ENCODE results near the gene EEA1. TPM values are rescaled to one million over a fixed set of nuclear protein-coding genes. Genes with fewer than 3 reads are reported as not detected.

The EEA1 gene
- polyA plus RNA-seq, 1 donor from 2014 or later = 5.6 TPM

DNA sequence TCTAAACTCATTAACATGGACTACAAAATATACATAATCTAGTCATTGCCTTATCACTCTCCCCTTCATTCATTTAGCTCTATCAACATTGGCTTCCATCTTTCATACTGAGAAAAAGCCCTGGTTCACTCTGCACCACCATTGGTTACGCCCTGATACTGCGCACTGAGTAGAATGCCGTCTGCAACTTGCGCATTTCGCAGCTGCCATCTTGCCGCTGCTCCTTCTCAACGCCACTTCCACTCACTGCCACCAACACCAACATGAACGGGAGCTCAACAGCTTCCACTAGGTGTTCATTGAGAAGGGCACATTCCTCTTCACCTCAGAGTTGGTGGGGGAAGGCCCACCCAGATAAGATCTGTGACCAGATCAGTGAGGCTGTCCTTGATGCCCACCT, 71.3 kb downstream of the EEA1 start (continued):
- TF ChIP-seq, protein P1, sequence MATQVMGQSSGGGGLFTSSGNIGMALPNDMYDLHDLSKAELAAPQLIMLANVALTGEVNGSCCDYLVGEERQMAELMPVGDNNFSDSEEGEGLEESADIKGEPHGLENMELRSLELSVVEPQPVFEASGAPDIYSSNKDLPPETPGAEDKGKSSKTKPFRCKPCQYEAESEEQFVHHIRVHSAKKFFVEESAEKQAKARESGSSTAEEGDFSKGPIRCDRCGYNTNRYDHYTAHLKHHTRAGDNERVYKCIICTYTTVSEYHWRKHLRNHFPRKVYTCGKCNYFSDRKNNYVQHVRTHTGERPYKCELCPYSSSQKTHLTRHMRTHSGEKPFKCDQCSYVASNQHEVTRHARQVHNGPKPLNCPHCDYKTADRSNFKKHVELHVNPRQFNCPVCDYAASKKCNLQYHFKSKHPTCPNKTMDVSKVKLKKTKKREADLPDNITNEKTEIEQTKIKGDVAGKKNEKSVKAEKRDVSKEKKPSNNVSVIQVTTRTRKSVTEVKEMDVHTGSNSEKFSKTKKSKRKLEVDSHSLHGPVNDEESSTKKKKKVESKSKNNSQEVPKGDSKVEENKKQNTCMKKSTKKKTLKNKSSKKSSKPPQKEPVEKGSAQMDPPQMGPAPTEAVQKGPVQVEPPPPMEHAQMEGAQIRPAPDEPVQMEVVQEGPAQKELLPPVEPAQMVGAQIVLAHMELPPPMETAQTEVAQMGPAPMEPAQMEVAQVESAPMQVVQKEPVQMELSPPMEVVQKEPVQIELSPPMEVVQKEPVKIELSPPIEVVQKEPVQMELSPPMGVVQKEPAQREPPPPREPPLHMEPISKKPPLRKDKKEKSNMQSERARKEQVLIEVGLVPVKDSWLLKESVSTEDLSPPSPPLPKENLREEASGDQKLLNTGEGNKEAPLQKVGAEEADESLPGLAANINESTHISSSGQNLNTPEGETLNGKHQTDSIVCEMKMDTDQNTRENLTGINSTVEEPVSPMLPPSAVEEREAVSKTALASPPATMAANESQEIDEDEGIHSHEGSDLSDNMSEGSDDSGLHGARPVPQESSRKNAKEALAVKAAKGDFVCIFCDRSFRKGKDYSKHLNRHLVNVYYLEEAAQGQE (IDR thresholded peaks at IDR 0.05; ENCODE audit: borderline replicate concordance) = no peak
- TF ChIP-seq MXI1 (conservative IDR thresholded peaks at IDR 0.05; ENCODE audit: poor library complexity, severe bottlenecking) = no peak
- no peak for TF ChIP-seq EP300 (conservative IDR thresholded peaks at IDR 0.05; ENCODE audit: poor library complexity, severe bottlenecking)
- TF ChIP-seq TAF1 (IDR thresholded peaks at IDR 0.05; ENCODE audit: low read depth) = no peak

DNA sequence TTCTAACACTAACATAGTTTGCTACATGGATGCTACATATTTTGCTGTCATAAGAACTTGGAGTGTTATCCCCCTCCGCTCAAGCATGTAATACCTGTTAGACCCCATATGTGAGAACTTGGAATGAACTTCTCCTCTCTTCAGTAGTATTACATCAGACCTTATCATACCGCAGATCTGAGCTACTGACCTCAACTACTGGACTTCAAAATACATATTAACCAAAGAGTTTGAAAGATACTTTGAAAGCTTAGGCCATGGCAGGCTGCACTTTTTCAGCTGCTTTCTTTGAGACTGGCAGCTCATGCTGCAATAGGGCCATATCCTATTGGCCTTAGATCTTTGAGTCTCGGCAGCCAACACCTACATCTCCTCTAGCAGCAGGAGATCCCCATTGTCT, 74.8 kb downstream of the EEA1 start:
- TF ChIP-seq, protein P1 (IDR thresholded peaks at IDR 0.05; ENCODE audit: borderline replicate concordance) = no peak
- no peak for TF ChIP-seq SMC3 (conservative IDR thresholded peaks at IDR 0.05; ENCODE audit: poor library complexity)
- Histone ChIP-seq H3K36me3 (ENCODE audit: insufficient read depth, low read length) (peaks cover 4% of the 10 kb centered on the region), H3K27me3 (ENCODE audit: insufficient read depth, low read depth, low read length) (no peaks in the 10 kb centered on the region), H3K9me3 (ENCODE audit: low read length) (no peaks in the 10 kb centered on the region), H4K20me1 (ENCODE audit: insufficient read depth) (no peaks in the 10 kb centered on the region), H3K4me3 (ENCODE audit: low read length) (no peak overlapping the region), H3K79me2 (replicated peaks; ENCODE audit: insufficient read depth, low read length) (no peaks in the 10 kb centered on the region), H3K4me2 (ENCODE audit: low read length) (no peak overlapping the region), H2AFZ (ENCODE audit: low read depth, low read length) (no peak overlapping the region), H3K9ac (ENCODE audit: low read length) (no peak overlapping the region), H3K9me2 (ENCODE audit: insufficient read depth, low read length) (no peaks in the 10 kb centered on the region), H3K27ac (ENCODE audit: low read length) (no peak overlapping the region), H3F3A (ENCODE audit: insufficient read depth, low read length, poor library complexity, severe bottlenecking) (no peaks in the 10 kb centered on the region)

DNA sequence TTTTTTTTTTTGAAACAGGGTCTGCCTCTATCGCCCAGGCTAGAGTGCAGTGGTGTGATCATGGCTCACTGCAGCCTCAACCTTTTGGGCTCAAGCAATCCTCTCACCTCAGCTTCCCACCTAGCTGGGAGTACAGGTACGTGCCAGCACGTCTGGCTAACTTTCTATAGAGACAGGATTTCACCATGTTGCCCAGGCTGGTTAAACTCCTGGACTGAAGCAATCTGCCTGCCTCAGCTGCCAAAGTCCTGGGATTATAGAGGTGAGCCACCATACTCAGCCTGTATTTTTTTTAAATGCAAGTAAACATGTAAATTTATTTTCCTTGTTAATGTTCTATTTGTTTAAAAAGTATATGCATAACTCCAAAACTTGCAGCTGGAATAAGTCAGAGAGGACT, 80.4 kb downstream of the EEA1 start:
- TF ChIP-seq, protein P2, sequence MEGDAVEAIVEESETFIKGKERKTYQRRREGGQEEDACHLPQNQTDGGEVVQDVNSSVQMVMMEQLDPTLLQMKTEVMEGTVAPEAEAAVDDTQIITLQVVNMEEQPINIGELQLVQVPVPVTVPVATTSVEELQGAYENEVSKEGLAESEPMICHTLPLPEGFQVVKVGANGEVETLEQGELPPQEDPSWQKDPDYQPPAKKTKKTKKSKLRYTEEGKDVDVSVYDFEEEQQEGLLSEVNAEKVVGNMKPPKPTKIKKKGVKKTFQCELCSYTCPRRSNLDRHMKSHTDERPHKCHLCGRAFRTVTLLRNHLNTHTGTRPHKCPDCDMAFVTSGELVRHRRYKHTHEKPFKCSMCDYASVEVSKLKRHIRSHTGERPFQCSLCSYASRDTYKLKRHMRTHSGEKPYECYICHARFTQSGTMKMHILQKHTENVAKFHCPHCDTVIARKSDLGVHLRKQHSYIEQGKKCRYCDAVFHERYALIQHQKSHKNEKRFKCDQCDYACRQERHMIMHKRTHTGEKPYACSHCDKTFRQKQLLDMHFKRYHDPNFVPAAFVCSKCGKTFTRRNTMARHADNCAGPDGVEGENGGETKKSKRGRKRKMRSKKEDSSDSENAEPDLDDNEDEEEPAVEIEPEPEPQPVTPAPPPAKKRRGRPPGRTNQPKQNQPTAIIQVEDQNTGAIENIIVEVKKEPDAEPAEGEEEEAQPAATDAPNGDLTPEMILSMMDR (IDR thresholded peaks at IDR 0.05; ENCODE audit: poor library complexity, severe bottlenecking) = no peak
- no peak for TF ChIP-seq EP300 (conservative IDR thresholded peaks at IDR 0.05; ENCODE audit: poor library complexity, severe bottlenecking)
- no peak for TF ChIP-seq TAF1 (IDR thresholded peaks at IDR 0.05; ENCODE audit: low read depth)
- no peak for TF ChIP-seq POLR2AphosphoS5 (IDR thresholded peaks at IDR 0.05)
- no peak for TF ChIP-seq EZH2 (IDR thresholded peaks at IDR 0.05; ENCODE audit: borderline replicate concordance, insufficient read depth, low read length, poor library complexity, severe bottlenecking)
- TF ChIP-seq, protein P1 (IDR thresholded peaks at IDR 0.05; ENCODE audit: borderline replicate concordance) = no peak
- TF ChIP-seq MXI1 (conservative IDR thresholded peaks at IDR 0.05; ENCODE audit: poor library complexity, severe bottlenecking) = no peak
- no peak for TF ChIP-seq RAD21 (conservative IDR thresholded peaks at IDR 0.05)
- TF ChIP-seq SMC3 (conservative IDR thresholded peaks at IDR 0.05; ENCODE audit: poor library complexity) = no peak
- no peaks in the 10 kb centered on the region for H3K9me3 ChIP-seq (ENCODE audit: low read length)
- H3K79me2 ChIP-seq (replicated peaks; ENCODE audit: insufficient read depth, low read length) = no peaks in the 10 kb centered on the region
- H3K27me3 ChIP-seq (ENCODE audit: insufficient read depth, low read depth, low read length) = no peaks in the 10 kb centered on the region
- H3K9me2 ChIP-seq (ENCODE audit: insufficient read depth, low read length) = no peaks in the 10 kb centered on the region
- no peak overlapping the region for H3K4me2 ChIP-seq (ENCODE audit: low read length)
- H3K9ac ChIP-seq (ENCODE audit: low read length) = no peak overlapping the region
- H3F3A ChIP-seq (ENCODE audit: insufficient read depth, low read length, poor library complexity, severe bottlenecking) = no peaks in the 10 kb centered on the region
- H3K4me3 ChIP-seq (ENCODE audit: low read length) = no peak overlapping the region
- no peak overlapping the region for H3K27ac ChIP-seq (ENCODE audit: low read length)
- H3K36me3 ChIP-seq (ENCODE audit: insufficient read depth, low read length) = no peaks in the 10 kb centered on the region
- H2AFZ ChIP-seq (ENCODE audit: low read depth, low read length) = no peak overlapping the region
- no peaks in the 10 kb centered on the region for H4K20me1 ChIP-seq (ENCODE audit: insufficient read depth)

Data from neural cell (in vitro differentiated cells).